AG10803 (cell line): ENCODE data around the gene SRGAP3.

Experiments
- DNase-seq: peaks from one replicate; pipeline ENCODE4 v3.0.0; 2010; ENCODE audit warnings: low read depth
- H3K4me3 ChIP-seq: 2 replicates; pipeline ENCODE4 v1.5.1; 2011; ENCODE audit warnings: mild to moderate bottlenecking, low read length, control low read depth
- TF ChIP-seq, protein P1 (sequence below): conservative IDR thresholded peaks from 2 replicates; pipeline ENCODE4 v1.5.1; 2011; ENCODE audit warnings: mild to moderate bottlenecking, low read length, control low read depth, inconsistent platforms

The SRGAP3 gene

DNA sequence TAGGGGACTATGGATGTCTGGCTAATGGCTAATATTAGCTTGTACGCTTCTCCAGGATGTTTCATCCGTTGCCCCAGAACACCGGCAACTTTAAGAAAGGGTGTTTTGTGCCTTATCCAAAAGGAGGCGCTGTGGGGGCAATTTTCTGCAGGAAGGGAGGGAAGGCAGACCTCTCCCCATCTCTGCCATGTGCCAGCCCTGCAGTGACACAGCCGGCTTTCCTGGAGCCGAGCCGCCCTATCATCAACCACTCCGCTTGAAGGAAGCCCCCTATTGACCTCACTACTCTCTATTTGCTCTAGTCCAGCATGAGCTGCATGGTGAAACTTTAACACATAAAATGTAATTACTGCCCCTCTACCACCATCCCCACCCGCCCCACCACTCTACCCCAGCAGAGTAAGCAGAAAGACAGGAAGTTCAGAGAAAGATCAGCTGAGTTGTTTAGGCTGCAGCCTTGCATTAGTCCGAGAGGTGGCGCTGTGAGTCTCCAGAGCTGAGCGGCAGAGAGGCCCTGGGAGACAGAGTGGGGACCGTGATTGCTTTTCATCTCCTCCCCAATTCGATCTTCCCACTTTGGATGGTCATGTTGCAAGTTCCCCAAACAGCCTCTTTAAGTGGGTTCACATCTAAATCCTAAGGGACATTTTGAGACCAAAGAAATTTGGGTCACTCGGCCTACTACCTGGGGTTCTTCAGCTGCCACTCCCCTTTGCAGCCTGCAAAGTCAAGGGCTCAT is 261.6 kb downstream of the SRGAP3 start:
- TF ChIP-seq, protein P1, sequence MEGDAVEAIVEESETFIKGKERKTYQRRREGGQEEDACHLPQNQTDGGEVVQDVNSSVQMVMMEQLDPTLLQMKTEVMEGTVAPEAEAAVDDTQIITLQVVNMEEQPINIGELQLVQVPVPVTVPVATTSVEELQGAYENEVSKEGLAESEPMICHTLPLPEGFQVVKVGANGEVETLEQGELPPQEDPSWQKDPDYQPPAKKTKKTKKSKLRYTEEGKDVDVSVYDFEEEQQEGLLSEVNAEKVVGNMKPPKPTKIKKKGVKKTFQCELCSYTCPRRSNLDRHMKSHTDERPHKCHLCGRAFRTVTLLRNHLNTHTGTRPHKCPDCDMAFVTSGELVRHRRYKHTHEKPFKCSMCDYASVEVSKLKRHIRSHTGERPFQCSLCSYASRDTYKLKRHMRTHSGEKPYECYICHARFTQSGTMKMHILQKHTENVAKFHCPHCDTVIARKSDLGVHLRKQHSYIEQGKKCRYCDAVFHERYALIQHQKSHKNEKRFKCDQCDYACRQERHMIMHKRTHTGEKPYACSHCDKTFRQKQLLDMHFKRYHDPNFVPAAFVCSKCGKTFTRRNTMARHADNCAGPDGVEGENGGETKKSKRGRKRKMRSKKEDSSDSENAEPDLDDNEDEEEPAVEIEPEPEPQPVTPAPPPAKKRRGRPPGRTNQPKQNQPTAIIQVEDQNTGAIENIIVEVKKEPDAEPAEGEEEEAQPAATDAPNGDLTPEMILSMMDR = peak; percentile 81
- H3K4me3 ChIP-seq = no peak overlapping the region
- DNase-seq = peak; percentile 41

DNA sequence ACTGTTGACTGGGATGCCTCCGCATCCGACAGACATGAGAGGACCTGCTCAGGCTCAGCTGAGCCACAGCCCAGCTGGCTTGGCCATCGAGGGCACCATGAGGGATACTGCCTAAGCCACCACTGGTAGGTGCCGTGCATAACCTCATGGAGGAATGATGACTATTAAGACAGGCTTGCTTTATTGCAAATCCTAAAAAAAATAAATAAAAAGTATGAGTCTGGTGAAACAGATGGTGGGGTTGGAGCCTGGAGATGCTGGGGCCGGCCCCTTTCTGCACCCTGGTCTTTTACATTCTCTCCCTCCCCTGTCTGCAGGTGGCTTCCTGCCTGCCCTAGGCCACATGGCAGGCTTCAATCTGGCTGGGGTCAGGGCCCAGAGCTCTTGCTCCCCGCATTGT is 262.2 kb downstream of the SRGAP3 start:
- DNase-seq = no peak
- TF ChIP-seq, protein P1 = no peak

DNA sequence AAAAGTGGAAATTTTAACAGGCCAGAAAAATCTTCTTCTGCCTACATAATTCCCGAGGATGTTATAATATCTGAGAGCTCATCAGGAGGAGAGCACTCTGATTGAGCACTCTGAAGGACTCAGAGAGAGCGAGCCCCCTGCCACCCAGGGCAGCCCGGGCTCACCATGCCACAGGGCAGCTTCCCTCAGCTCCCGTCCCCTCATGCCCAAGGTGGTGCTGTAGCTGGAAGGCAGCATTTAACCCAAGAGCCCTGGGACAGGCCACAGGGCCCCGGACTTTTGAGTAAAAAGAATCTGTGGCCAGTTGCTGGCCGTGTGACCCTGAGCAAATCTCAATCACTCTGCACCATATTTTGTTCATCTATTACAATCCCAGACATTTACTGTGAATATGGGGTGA is 262.7 kb downstream of the SRGAP3 start:
- TF ChIP-seq, protein P1 = no peak
- no peak for DNase-seq
- no peak overlapping the region for H3K4me3 ChIP-seq

More for the DNA sequence above, 262.2 kb downstream of the SRGAP3 start:
- H3K4me3 ChIP-seq = no peak overlapping the region

DNA sequence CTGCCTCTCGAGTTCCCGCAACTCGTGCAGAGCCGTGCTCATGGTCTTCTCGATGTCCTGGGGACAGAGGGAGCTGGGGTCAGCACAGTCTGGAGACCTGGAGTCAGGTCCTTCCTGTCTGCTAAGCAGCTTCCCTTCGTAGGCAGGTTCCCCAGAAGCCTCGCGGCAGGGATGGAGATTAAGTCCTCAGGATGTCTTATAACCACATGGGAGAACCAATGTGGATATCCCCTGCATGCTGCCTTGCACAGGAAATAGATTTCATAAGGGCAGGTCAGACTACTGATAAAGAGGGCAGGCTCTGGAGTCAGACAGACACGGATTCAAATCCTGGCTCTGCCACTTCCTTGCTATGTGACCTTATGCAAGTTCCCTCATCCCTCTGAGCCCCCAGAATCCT is 263.6 kb downstream of the SRGAP3 start:
- no peak overlapping the region for H3K4me3 ChIP-seq
- TF ChIP-seq, protein P1 = no peak
- no peak for DNase-seq

DNA sequence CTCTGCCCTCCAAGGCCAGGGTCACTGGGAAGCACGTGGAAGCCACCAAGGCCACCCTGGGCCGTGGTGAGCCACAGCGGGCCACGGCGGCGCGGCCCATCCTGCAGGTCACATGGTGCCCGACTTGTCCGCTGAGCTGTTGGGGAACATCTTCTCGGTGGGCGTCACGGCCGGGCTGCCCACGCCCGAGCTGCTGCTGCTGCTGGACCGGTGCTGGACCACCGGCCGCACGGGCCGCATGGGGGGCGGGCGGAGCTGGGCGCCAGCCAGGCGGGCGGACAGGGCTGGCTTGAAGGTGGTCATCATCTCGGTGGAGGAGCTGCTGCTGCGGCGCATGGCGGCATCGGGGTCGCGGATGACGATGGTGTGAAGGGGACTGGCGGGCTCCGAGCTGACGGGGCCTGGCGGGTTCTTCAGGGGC is 264.0 kb downstream of the SRGAP3 start:
- TF ChIP-seq, protein P1 = no peak
- DNase-seq = no peak
- H3K4me3 ChIP-seq = no peak overlapping the region

DNA sequence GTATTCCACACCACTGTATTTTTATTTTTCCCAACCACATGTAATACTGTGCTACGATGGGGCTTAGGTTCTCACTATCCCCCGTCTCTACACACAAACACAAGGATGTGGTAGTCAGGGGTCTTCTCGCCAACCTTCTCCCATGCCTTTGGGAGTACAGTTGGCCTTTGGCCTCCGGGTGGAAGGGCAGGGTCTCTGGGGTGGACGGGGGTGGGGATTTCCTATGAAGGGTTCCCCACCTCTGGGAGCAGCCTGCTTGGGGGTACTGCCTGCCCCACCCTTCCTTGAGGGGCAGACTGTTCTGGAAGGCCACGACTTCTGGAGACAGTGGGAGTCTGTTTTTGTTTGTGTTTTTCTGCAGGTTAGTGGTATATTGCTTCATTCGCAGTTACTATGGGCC is 264.9 kb downstream of the SRGAP3 start:
- TF ChIP-seq, protein P1 = no peak
- H3K4me3 ChIP-seq = no peak overlapping the region
- no peak for DNase-seq

DNA sequence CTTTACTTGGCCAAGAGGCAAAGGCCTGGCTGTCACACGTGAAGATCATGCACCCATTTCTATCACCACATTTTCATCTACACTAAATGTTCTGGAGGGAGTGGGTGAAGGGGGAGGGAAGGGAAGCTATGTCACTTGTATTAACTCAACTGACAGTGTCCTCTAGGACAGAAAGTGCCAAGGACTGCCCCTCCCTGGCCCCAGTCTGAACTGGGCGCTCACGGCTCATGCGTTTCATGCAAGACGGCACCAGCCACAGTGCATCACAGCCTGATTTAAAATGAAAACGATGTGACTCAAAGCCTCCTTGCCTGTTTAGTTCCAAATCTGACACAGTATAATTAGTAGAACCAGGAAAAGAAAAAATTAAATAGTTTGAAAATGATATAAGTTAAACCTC is 265.4 kb downstream of the SRGAP3 start:
- TF ChIP-seq, protein P1 = no peak
- H3K4me3 ChIP-seq = no peak overlapping the region
- no peak for DNase-seq
